ENCODE data around the gene CCDC54. TPM values are rescaled to one million over a fixed set of nuclear protein-coding genes. Genes with fewer than 3 reads are reported as not detected.

The CCDC54 gene
- total and polyA plus RNA-seq, 4 donors, result not detected

GRCh38 chr3:107375682-107376081 lies 1.6 kb upstream of the CCDC54 start:
- Histone ChIP-seq H3K4me3 (ENCODE audit: low read length in 2 of 2) (no peak overlapping the region), H3K27me3 (ENCODE audit: control insufficient read depth in 1 of 2, insufficient read depth in 2 of 2, low read length in 1 of 2) (no peaks in the 10 kb centered on the region), H3K4me1 (ENCODE audit: control insufficient read depth in 1 of 2, insufficient read depth in 2 of 2, low read length in 2 of 2) (no peaks in the 10 kb centered on the region), H3K27ac (ENCODE audit: low read depth in 1 of 2, low read length in 2 of 2) (no peak overlapping the region), H3K36me3 (ENCODE audit: control insufficient read depth in 1 of 2, insufficient read depth in 2 of 2, low read length in 1 of 2) (no peaks in the 10 kb centered on the region), H3K9me3 (ENCODE audit: control insufficient read depth, low read length) (no peaks in the 10 kb centered on the region)
- DNase-seq (no peak), ATAC-seq (ENCODE audit: low FRiP score) (no peak)
- intact Hi-C loops (cut with DNase I), result no loop called here
- WGBS, 2 donors, result 56 to 73% methylated on average over 2 of the region's 2 CpGs

- Histone ChIP-seq H3K27me3 (ENCODE audit: control insufficient read depth in 1 of 2, insufficient read depth in 2 of 2, low read length in 1 of 2) (no peaks in the 10 kb centered on the region), H3K27ac (ENCODE audit: low read depth in 1 of 2, low read length in 2 of 2) (no peak overlapping the region), H3K4me1 (ENCODE audit: control insufficient read depth in 1 of 2, insufficient read depth in 2 of 2, low read length in 2 of 2) (no peaks in the 10 kb centered on the region), H3K4me3 (ENCODE audit: low read length in 2 of 2) (no peak overlapping the region), H3K36me3 (ENCODE audit: control insufficient read depth in 1 of 2, insufficient read depth in 2 of 2, low read length in 1 of 2) (no peaks in the 10 kb centered on the region), H3K9me3 (ENCODE audit: control insufficient read depth, low read length) (no peaks in the 10 kb centered on the region)
- no peak for ATAC-seq (ENCODE audit: low FRiP score)
- WGBS, 2 donors, result 63 to 64% methylated on average over 4 of the region's 4 CpGs
- intact Hi-C loops (cut with DNase I), result no loop called here
- no peak for DNase-seq
Measured at GRCh38 chr3:107382631-107383030, 5.4 kb downstream of the CCDC54 start.

- no peak overlapping the region for H3K27ac ChIP-seq (ENCODE audit: low read depth in 1 of 2, low read length in 2 of 2)
- no peak for DNase-seq
- WGBS, 2 donors, result 85 to 86% methylated on average over 2 of the region's 2 CpGs
- H3K4me1 ChIP-seq (ENCODE audit: control insufficient read depth in 1 of 2, insufficient read depth in 2 of 2, low read length in 2 of 2), result no peaks in the 10 kb centered on the region
- H3K27me3 ChIP-seq (ENCODE audit: control insufficient read depth in 1 of 2, insufficient read depth in 2 of 2, low read length in 1 of 2), result no peaks in the 10 kb centered on the region
- H3K9me3 ChIP-seq (ENCODE audit: control insufficient read depth, low read length), result no peaks in the 10 kb centered on the region
- no peak for ATAC-seq (ENCODE audit: low FRiP score)
- no peak overlapping the region for H3K4me3 ChIP-seq (ENCODE audit: low read length in 2 of 2)
- intact Hi-C loops (cut with DNase I), result no loop called here
- no peaks in the 10 kb centered on the region for H3K36me3 ChIP-seq (ENCODE audit: control insufficient read depth in 1 of 2, insufficient read depth in 2 of 2, low read length in 1 of 2)
Measured at GRCh38 chr3:107384428-107384827, 7.2 kb downstream of the CCDC54 start.

GRCh38 chr3:107384907-107385306 lies 7.7 kb downstream of the CCDC54 start:
- no peaks in the 10 kb centered on the region for H3K27me3 ChIP-seq (ENCODE audit: control insufficient read depth in 1 of 2, insufficient read depth in 2 of 2, low read length in 1 of 2)
- no peak overlapping the region for H3K27ac ChIP-seq (ENCODE audit: low read depth in 1 of 2, low read length in 2 of 2)
- H3K9me3 ChIP-seq (ENCODE audit: control insufficient read depth, low read length), result no peaks in the 10 kb centered on the region
- 39 to 48% methylated on average over 2 of the region's 2 CpGs for WGBS, 2 donors
- intact Hi-C loops (cut with DNase I), result no loop called here
- no peaks in the 10 kb centered on the region for H3K4me1 ChIP-seq (ENCODE audit: control insufficient read depth in 1 of 2, insufficient read depth in 2 of 2, low read length in 2 of 2)
- H3K4me3 ChIP-seq (ENCODE audit: low read length in 2 of 2), result no peak overlapping the region
- ATAC-seq (ENCODE audit: low FRiP score) (no peak), DNase-seq (no peak)
- H3K36me3 ChIP-seq (ENCODE audit: control insufficient read depth in 1 of 2, insufficient read depth in 2 of 2, low read length in 1 of 2), result no peaks in the 10 kb centered on the region

- no peaks in the 10 kb centered on the region for H3K9me3 ChIP-seq (ENCODE audit: control insufficient read depth, low read length)
- H3K27me3 ChIP-seq (ENCODE audit: control insufficient read depth in 1 of 2, insufficient read depth in 2 of 2, low read length in 1 of 2), result no peaks in the 10 kb centered on the region
- ATAC-seq (ENCODE audit: low FRiP score) (no peak), DNase-seq (no peak)
- no peak overlapping the region for H3K27ac ChIP-seq (ENCODE audit: low read depth in 1 of 2, low read length in 2 of 2)
- WGBS, 2 donors, result 91 to 93% methylated on average over 3 of the region's 3 CpGs
- no peaks in the 10 kb centered on the region for H3K36me3 ChIP-seq (ENCODE audit: control insufficient read depth in 1 of 2, insufficient read depth in 2 of 2, low read length in 1 of 2)
- intact Hi-C loops (cut with DNase I), result no loop called here
- H3K4me1 ChIP-seq (ENCODE audit: control insufficient read depth in 1 of 2, insufficient read depth in 2 of 2, low read length in 2 of 2), result no peaks in the 10 kb centered on the region
- H3K4me3 ChIP-seq (ENCODE audit: low read length in 2 of 2), result no peak overlapping the region
Measured at GRCh38 chr3:107387555-107387954, 10.3 kb downstream of the CCDC54 start.

- Histone ChIP-seq H3K9me3 (ENCODE audit: control insufficient read depth, low read length) (no peaks in the 10 kb centered on the region), H3K36me3 (ENCODE audit: control insufficient read depth in 1 of 2, insufficient read depth in 2 of 2, low read length in 1 of 2) (no peaks in the 10 kb centered on the region), H3K27me3 (ENCODE audit: control insufficient read depth in 1 of 2, insufficient read depth in 2 of 2, low read length in 1 of 2) (no peaks in the 10 kb centered on the region), H3K4me3 (ENCODE audit: low read length in 2 of 2) (no peak overlapping the region), H3K27ac (ENCODE audit: low read depth in 1 of 2, low read length in 2 of 2) (no peak overlapping the region), H3K4me1 (ENCODE audit: control insufficient read depth in 1 of 2, insufficient read depth in 2 of 2, low read length in 2 of 2) (no peaks in the 10 kb centered on the region)
- WGBS, 2 donors, result 81 to 86% methylated on average over 3 of the region's 3 CpGs
- DNase-seq, result no peak
- no peak for ATAC-seq (ENCODE audit: low FRiP score)
- intact Hi-C loops (cut with DNase I), result no loop called here
Measured at GRCh38 chr3:107392549-107393165, 15.4 kb downstream of the CCDC54 start.

GRCh38 chr3:107394502-107394901 lies 17.3 kb downstream of the CCDC54 start:
- 90 to 99% methylated on average over 1 of the region's 1 CpG for WGBS, 2 donors
- intact Hi-C loops (cut with DNase I), result no loop called here
- no peak overlapping the region for H3K27ac ChIP-seq (ENCODE audit: low read depth in 1 of 2, low read length in 2 of 2)
- H3K27me3 ChIP-seq (ENCODE audit: control insufficient read depth in 1 of 2, insufficient read depth in 2 of 2, low read length in 1 of 2), result peaks cover 0 to 2% of the 10 kb centered on the region in 2 donors
- no peak overlapping the region for H3K4me3 ChIP-seq (ENCODE audit: low read length in 2 of 2)
- H3K4me1 ChIP-seq (ENCODE audit: control insufficient read depth in 1 of 2, insufficient read depth in 2 of 2, low read length in 2 of 2), result no peaks in the 10 kb centered on the region
- DNase-seq (no peak), ATAC-seq (ENCODE audit: low FRiP score) (no peak)
- no peaks in the 10 kb centered on the region for H3K9me3 ChIP-seq (ENCODE audit: control insufficient read depth, low read length)
- H3K36me3 ChIP-seq (ENCODE audit: control insufficient read depth in 1 of 2, insufficient read depth in 2 of 2, low read length in 1 of 2), result no peaks in the 10 kb centered on the region

GRCh38 chr3:107395066-107395465 lies 17.8 kb downstream of the CCDC54 start:
- intact Hi-C loops (cut with DNase I), result no loop called here
- H3K9me3 ChIP-seq (ENCODE audit: control insufficient read depth, low read length), result no peaks in the 10 kb centered on the region
- H3K4me1 ChIP-seq (ENCODE audit: control insufficient read depth in 1 of 2, insufficient read depth in 2 of 2, low read length in 2 of 2), result no peaks in the 10 kb centered on the region
- WGBS, 2 donors, result 88 to 90% methylated on average over 2 of the region's 2 CpGs
- H3K27me3 ChIP-seq (ENCODE audit: control insufficient read depth in 1 of 2, insufficient read depth in 2 of 2, low read length in 1 of 2), result peaks cover 0 to 2% of the 10 kb centered on the region in 2 donors
- H3K4me3 ChIP-seq (ENCODE audit: low read length in 2 of 2), result no peak overlapping the region
- H3K36me3 ChIP-seq (ENCODE audit: control insufficient read depth in 1 of 2, insufficient read depth in 2 of 2, low read length in 1 of 2), result no peaks in the 10 kb centered on the region
- no peak overlapping the region for H3K27ac ChIP-seq (ENCODE audit: low read depth in 1 of 2, low read length in 2 of 2)
- DNase-seq (no peak), ATAC-seq (ENCODE audit: low FRiP score) (no peak)

GRCh38 chr3:107401301-107401700 lies 24.1 kb downstream of the CCDC54 start:
- no peaks in the 10 kb centered on the region for H3K9me3 ChIP-seq (ENCODE audit: control insufficient read depth, low read length)
- no peak for DNase-seq
- no peak overlapping the region for H3K4me3 ChIP-seq (ENCODE audit: low read length in 2 of 2)
- H3K27ac ChIP-seq (ENCODE audit: low read depth in 1 of 2, low read length in 2 of 2), result no peak overlapping the region
- intact Hi-C loops (cut with DNase I), result no loop called here
- H3K4me1 ChIP-seq (ENCODE audit: control insufficient read depth in 1 of 2, insufficient read depth in 2 of 2, low read length in 2 of 2), result no peaks in the 10 kb centered on the region
- no peak for ATAC-seq (ENCODE audit: low FRiP score)
- H3K27me3 ChIP-seq (ENCODE audit: control insufficient read depth in 1 of 2, insufficient read depth in 2 of 2, low read length in 1 of 2), result peaks cover 0 to 2% of the 10 kb centered on the region in 2 donors
- WGBS, 2 donors, result 57 to 65% methylated on average over 1 of the region's 1 CpG
- no peaks in the 10 kb centered on the region for H3K36me3 ChIP-seq (ENCODE audit: control insufficient read depth in 1 of 2, insufficient read depth in 2 of 2, low read length in 1 of 2)

All from aorta (tissue), 5 donors.